Astrocyte (in vitro differentiated cells and primary cell): Measurements from ENCODE around the gene DOCK3. TPM values are rescaled to one million over a fixed set of nuclear protein-coding genes. Genes with fewer than 3 reads are reported as not detected.

Source experiments
- DNase-seq: peaks from one replicate; pipeline ENCODE4 v3.0.0-alpha.2; 2010; ENCODE audit warnings: low read depth
- FAIRE-seq: peaks from 2 replicates; lab custom pipeline; 2011; peaks lifted over from hg19 to GRCh38; lab: Jason Lieb, UNC
- H2AFZ ChIP-seq: 2 replicates; pipeline ENCODE4 v1.6.0; 2012; ENCODE audit warnings: low read depth, low read length, inconsistent platforms
- H3K27ac ChIP-seq: 2 replicates; pipeline ENCODE4 v1.5.1; 2011; ENCODE audit warnings: low read depth, low read length, inconsistent platforms
- H3K27me3 ChIP-seq: 2 replicates; pipeline ENCODE4 v1.6.0; 2011; ENCODE audit warnings: low read length, inconsistent platforms; ENCODE audit not compliant: insufficient read depth
- H3K36me3 ChIP-seq: 2 replicates; pipeline ENCODE4 v1.5.1; 2011; ENCODE audit warnings: low read length, inconsistent platforms; ENCODE audit not compliant: insufficient read depth
- H3K4me1 ChIP-seq: 2 replicates; pipeline ENCODE4 v1.5.1; 2011; ENCODE audit warnings: low read length, inconsistent platforms; ENCODE audit not compliant: insufficient read depth
- H3K4me2 ChIP-seq: 2 replicates; pipeline ENCODE4 v1.6.0; 2012; ENCODE audit warnings: low read length, inconsistent platforms
- H3K4me3 ChIP-seq: 2 replicates; pipeline ENCODE4 v1.5.1; 2011; ENCODE audit warnings: low read depth, mild to moderate bottlenecking, low read length, inconsistent platforms; ENCODE audit not compliant: insufficient read depth
- H3K79me2 ChIP-seq: 2 replicates; pipeline ENCODE4 v1.6.0; 2012; ENCODE audit warnings: mild to moderate bottlenecking, low read length, inconsistent platforms; ENCODE audit not compliant: insufficient read depth
- H3K9ac ChIP-seq: 2 replicates; pipeline ENCODE4 v1.6.0; 2012; ENCODE audit warnings: mild to moderate bottlenecking, low read length, inconsistent platforms
- H3K9me3 ChIP-seq: 2 replicates; pipeline ENCODE4 v1.5.1; 2012; ENCODE audit warnings: low read depth, mild to moderate bottlenecking, low read length, inconsistent platforms; ENCODE audit not compliant: insufficient read depth
- H4K20me1 ChIP-seq: 2 replicates; pipeline ENCODE4 v1.6.0; 2012; ENCODE audit warnings: low read length, inconsistent platforms; ENCODE audit not compliant: insufficient read depth
- H3K27ac Mint-ChIP-seq: one replicate; pipeline ENCODE4 v1.8.0; 2021; ENCODE audit warnings: mild to moderate bottlenecking, mixed read lengths; ENCODE audit not compliant: unreplicated experiment
- H3K27me3 Mint-ChIP-seq: one replicate; pipeline ENCODE4 v1.8.0; 2021; ENCODE audit warnings: low read depth, mixed read lengths; ENCODE audit not compliant: unreplicated experiment
- H3K36me3 Mint-ChIP-seq: one replicate; pipeline ENCODE4 v1.8.0; 2021; ENCODE audit warnings: low read depth, mixed read lengths; ENCODE audit not compliant: unreplicated experiment
- H3K4me1 Mint-ChIP-seq: one replicate; pipeline ENCODE4 v1.8.0; 2021; ENCODE audit warnings: low read depth, mixed read lengths; ENCODE audit not compliant: unreplicated experiment
- H3K4me3 Mint-ChIP-seq: one replicate; pipeline ENCODE4 v1.8.0; 2021; ENCODE audit warnings: mild to moderate bottlenecking, moderate library complexity, mixed read lengths; ENCODE audit not compliant: unreplicated experiment
- H3K9me3 Mint-ChIP-seq: one replicate; pipeline ENCODE4 v1.8.0; 2021; ENCODE audit warnings: mild to moderate bottlenecking, mixed read lengths; ENCODE audit not compliant: unreplicated experiment
- EZH2 ChIP-seq: IDR thresholded peaks from 2 replicates; pipeline ENCODE4 v1.6.1; 2012; ENCODE audit warnings: mild to moderate bottlenecking, low read length, inconsistent platforms; ENCODE audit not compliant: insufficient read depth
- total RNA-seq: library from RNA; stranded (reverse); gene quantifications from 2 replicates; pipeline ENCODE4 v1.2.1, GENCODE V29; 2021
- TF ChIP-seq, protein P1 (sequence below): IDR thresholded peaks from 2 replicates; pipeline ENCODE4 v1.5.1; 2011; ENCODE audit warnings: low read depth, mild to moderate bottlenecking, inconsistent platforms, low read length, moderate library complexity; ENCODE audit not compliant: insufficient read depth

DOCK3 gene
- total RNA-seq, 1 donor from 2014 or later, result 3.3 TPM

DNA sequence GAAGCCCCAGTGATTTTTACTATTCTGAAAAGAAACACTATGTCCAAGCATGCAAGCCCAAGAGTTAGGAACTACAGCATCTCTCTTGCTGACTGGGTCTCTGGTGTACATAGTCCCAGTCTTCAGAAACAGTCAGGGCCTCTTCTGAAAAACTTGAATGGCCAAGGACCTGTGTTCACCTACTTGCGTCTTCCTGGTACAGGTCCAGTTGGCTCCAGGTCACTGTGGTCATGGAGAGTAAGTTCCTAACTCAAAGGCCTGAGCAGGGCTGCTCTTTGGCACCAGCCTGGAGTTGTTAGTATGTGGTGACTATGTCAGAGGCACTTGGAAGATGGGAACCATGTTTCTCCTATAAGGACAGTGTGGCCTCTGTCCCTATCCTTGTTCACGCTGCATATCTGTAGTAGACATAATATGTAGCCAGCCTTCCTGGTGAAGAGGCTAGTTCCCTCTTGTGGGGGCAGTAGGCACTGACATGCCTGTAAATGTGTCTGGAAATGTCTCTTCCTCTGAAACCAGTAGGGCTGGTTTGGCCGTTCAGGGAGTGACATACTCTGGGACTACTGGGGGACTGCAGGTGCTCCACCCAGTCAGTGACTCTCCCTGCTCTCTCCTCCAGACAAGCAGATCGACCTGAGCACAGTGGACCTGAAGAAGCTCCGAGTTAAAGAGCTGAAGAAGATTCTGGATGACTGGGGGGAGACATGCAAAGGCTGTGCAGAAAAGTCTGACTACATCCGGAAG, 713.7 kb downstream of the DOCK3 start:
- Mint-ChIP-seq H3K27me3 (no peaks in the 10 kb centered on the region), H3K4me3 (no peak overlapping the region), H3K9me3 (peaks cover 6% of the 10 kb centered on the region), H3K4me1 (peaks cover 29% of the 10 kb centered on the region), H3K27ac (no peak overlapping the region), H3K36me3 (peaks cover 15% of the 10 kb centered on the region)
- no peak for DNase-seq
- Histone ChIP-seq H3K4me2 (peak overlapping the region; percentile 90), H3K4me1 (peaks cover 43% of the 10 kb centered on the region), H3K9me3 (peaks cover 3% of the 10 kb centered on the region), H3K79me2 (peaks cover 82% of the 10 kb centered on the region), H4K20me1 (peaks cover 64% of the 10 kb centered on the region), H3K27ac (no peak overlapping the region), H3K36me3 (peaks cover 23% of the 10 kb centered on the region), H3K9ac (peak overlapping the region; percentile 38), H3K27me3 (no peaks in the 10 kb centered on the region), H3K4me3 (peak overlapping the region; percentile 8), H2AFZ (no peak overlapping the region)
- TF ChIP-seq, protein P1, sequence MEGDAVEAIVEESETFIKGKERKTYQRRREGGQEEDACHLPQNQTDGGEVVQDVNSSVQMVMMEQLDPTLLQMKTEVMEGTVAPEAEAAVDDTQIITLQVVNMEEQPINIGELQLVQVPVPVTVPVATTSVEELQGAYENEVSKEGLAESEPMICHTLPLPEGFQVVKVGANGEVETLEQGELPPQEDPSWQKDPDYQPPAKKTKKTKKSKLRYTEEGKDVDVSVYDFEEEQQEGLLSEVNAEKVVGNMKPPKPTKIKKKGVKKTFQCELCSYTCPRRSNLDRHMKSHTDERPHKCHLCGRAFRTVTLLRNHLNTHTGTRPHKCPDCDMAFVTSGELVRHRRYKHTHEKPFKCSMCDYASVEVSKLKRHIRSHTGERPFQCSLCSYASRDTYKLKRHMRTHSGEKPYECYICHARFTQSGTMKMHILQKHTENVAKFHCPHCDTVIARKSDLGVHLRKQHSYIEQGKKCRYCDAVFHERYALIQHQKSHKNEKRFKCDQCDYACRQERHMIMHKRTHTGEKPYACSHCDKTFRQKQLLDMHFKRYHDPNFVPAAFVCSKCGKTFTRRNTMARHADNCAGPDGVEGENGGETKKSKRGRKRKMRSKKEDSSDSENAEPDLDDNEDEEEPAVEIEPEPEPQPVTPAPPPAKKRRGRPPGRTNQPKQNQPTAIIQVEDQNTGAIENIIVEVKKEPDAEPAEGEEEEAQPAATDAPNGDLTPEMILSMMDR, result peak; percentile 26
- TF ChIP-seq EZH2, result no peak
- FAIRE-seq, result no peak

DNA sequence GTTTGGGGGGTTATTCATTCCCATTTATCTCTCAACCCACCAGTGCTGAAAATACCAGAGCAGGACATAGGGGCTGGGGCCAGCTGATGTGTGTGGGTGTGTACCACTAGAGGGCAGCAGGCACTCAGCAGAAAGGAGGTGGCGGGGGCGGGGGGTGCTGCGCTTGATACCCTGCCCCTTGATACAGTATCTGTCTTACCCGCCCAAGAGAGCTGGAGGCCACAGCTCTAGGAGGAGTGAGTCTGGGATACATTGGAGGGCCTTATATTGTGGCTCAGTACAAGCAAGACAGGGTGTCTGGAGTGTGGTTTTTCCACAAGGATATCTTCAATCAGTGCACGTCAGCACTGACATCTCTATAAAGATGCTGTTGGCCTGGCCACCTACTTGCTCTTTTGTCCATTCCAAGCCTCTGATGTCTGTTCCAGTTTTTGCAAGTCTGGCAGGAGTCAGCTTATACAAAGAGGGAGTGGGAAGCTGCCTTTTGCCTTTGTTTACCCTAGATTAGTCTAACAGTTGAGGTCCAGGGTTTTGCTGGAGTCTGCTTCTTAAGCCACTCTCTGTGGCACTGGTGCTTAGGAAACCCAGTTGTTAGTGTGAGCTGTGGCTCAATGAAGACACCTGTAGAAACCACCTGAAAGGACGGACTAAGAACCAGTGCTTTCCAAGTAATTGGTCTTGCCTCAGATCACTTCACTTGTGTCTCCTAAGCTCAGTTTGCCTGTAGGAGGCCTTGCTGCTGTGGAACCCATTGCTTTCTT, 714.9 kb downstream of the DOCK3 start:
- Histone ChIP-seq H3K27ac (no peak overlapping the region), H3K4me2 (peak overlapping the region; percentile 82), H3K9ac (no peak overlapping the region), H3K27me3 (no peaks in the 10 kb centered on the region), H3K36me3 (peaks cover 28% of the 10 kb centered on the region), H3K9me3 (peaks cover 3% of the 10 kb centered on the region), H3K4me1 (peaks cover 49% of the 10 kb centered on the region), H3K4me3 (no peak overlapping the region), H4K20me1 (peaks cover 75% of the 10 kb centered on the region), H3K79me2 (peaks cover 82% of the 10 kb centered on the region), H2AFZ (no peak overlapping the region)
- TF ChIP-seq, protein P1, result peak; percentile 61
- TF ChIP-seq EZH2, result no peak
- Mint-ChIP-seq H3K9me3 (peaks cover 6% of the 10 kb centered on the region), H3K27me3 (no peaks in the 10 kb centered on the region), H3K4me3 (no peak overlapping the region), H3K27ac (peak overlapping the region; percentile 62), H3K4me1 (peaks cover 30% of the 10 kb centered on the region), H3K36me3 (peaks cover 24% of the 10 kb centered on the region)
- peak; percentile 20 for DNase-seq
- FAIRE-seq, result no peak
